ENCODE measurements around the gene NXPE4.
"Not testable (repeated sequence)": the region's sequence is repeated elsewhere in the genome, so short reads cannot be mapped to it uniquely, and the experiment has no call there.

NXPE4 gene

DNA sequence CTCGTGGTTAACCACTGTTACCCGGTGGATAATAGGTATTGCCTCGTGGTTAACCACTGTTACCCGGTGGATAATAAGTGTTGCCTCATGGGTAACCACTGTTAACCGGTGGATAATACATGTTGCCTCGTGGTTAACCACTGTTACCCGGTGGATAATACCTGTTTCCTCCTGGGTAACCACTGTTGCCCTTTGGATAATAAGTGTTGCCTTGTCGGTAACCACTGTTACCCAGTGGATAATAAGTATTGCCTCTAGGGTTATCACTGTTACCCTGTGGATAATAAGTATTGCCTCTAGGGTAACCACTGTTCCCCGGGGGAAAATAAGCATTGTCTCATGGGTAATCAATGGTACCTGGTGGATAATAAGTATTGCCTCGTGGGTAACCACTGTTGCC, 15.0 kb upstream of the NXPE4 start:
- DNase-seq (ENCODE audit: low read depth): no peak

DNA sequence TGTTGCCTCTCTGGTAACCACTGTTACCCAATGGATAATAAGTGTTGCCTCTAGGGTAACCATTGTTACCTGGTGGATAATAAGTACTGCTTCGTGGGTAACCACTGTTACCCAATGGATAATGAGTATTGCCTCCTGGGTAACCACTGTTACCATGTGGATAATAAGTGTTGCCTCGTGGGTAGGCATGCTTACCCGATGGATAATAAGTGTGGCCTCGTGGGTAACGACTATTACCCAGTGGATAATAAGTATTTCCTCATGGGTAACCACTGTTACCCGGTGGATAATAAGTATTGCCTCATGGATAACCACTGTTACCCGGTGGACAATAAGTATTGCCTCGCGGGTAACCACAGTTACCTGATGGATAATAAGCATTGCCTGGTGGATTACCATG, 13.8 kb upstream of the NXPE4 start:
- no peak for DNase-seq (ENCODE audit: low read depth)

DNA sequence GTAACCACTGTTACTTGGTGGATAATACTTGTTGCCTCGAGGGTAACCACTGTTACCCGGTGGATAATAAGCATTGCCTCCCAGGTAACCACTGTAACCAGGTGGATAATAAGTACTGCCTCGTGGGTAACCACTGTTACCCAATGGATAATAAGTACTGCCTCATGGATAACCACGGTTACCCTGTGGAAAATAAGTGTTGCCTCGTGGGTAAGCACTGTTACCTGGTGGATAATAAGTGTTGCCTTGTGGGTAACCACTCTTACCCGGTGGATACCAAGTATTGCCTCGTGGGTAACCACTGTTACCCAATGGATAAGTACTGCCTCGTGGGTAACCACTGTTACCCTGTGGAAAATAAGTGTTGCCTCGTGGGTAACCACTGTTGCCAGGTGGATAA, 13.0 kb upstream of the NXPE4 start:
- not testable (repeated sequence) for DNase-seq (ENCODE audit: low read depth)

DNA sequence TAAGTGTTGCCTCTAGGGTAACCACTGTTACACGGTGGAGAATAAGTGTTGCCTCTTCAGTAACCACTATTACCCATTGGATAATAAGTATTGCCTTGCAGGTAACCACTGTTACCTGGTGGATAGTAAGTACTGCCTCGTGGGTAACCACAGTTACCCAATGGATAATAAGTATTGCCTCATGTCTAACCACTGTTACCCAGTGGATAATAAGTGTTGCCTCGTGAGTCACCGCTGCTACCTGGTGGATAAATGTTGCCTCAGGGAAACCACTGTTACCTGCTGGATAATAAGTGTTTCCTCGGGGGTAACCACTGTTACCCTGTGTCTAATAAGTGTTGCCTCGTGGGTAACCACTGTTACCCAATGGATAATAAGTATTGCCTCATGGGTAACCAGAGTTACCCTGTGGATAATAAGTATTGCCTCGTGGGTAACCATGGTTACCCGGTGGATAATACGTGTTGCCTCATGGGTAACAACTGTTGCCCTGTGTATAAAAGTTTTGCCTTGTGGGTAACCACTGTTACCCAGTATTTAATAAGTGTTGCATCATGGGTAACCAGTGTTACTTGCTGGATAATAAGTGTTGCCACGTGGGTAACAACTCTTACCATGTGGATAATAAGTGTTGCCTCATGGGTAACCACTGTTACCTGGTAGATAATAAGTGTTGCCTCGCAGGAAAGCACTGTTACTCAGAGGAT, 12.3 kb upstream of the NXPE4 start:
- no peak for DNase-seq (ENCODE audit: low read depth)

DNA sequence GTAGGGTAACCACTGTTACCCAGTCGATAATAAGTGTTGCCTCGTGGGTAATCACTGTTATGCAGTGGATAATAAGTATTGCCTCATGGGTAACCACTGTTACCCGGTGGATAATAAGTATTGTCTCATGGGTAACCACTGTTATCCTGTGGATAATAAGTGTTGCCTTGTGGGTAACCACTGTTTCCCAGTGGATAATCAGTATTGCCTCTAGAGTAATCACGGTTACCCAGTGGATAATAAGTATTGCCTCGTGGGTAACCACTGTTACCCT, 11.2 kb upstream of the NXPE4 start:
- not testable (repeated sequence) for DNase-seq (ENCODE audit: low read depth)

DNA sequence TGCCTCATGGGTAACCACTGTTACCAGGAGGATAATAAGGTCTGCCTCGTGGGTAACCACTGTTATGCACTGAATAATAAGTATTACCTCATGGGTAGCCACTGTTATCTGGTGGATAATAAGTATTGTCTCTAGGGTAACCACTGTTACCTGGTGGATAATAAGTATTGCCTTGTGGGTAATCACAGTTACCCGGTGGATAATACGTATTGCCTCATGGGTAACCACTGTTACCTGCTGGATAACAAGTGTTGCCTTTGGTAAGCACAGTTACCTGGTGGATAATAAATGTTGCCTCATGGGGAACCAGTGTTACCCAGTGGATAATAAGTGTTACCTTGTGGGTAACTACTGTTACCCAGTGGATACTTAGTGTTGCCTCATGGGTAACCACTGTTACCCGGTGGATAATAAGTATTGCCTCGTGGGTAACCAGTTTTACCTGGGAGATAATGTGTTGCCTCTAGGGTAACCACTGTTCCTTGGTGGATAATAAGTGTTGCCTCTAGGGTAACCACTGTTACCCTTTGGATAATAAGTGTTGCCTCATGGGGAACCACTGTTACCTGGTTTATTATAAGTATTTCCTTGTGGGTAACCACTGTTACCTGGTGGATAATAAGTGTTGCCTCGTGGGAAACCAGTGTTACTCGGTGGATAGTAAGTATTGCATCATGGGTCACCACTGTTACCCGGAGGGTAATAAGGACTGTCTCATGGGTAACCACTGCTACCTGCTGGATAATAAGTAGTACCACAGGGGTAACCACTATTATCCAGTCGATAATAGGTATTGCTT, 10.6 kb upstream of the NXPE4 start:
- no peak for DNase-seq (ENCODE audit: low read depth)

DNA sequence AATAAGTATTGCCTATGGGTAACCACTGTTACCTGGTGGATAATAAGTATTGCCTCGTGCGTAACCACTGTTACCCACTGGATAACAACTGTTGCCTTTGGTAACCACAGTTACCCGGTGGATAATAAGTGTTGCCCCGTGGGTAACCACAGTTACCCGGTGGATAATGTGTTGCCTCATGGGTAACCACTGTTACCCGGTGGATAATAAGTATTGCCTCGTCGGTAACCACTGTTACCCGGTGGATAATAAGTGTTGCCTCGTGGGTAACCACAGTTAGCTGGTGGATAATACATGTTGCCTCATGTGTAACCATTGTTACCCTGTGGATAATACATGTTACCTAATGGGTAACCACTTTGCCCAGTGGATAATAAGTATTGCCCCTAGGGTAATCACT, 9.8 kb upstream of the NXPE4 start:
- no peak for DNase-seq (ENCODE audit: low read depth)

DNA sequence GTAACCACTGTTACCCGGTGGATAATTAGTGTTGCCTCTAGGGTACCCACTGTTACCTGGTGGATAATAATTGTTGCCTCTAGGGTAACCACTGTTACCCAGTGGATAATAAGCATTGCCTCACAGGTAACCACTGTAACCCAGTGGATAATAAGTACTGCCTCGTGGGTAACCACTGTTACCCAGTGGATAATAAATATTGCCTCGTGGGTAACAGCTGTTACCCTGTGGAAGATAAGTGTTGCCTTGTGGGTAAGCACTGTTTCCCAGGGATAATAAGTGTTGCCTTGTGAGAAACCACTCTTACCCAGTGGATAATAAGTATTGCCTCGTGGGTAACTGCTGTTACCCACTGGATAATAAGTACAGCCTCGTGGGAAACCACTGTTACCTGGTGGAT, 9.3 kb upstream of the NXPE4 start:
- DNase-seq (ENCODE audit: low read depth): no peak

DNA sequence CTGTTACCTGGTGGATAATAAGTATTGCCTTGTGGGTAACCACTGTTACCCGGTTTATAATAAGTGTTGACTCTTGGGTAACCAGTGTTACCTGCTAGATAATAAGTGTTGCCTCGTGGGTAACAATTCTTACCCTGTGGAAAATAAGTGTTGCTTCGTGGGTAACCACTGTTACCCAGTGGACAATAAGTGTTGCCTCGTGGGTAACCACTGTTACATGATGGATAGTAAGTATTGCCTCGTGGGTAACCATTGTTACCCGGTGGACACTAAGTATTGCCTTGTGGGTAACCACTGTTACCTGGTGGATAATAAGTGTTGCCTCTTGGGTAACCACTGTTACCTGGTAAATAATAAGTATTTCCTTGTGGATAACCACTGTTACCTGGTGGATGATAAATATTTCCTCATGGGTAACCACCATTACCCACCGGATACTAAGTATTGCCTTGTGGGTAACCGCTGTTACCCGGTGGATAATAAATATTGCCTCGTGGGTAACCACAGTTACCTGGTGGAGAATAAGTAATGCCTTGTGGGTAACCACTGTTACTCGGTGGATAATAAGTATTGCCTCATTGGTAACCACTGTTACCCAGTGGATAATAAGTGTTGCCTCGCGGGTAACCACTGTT, 8.7 kb upstream of the NXPE4 start:
- DNase-seq (ENCODE audit: low read depth): no peak

DNA sequence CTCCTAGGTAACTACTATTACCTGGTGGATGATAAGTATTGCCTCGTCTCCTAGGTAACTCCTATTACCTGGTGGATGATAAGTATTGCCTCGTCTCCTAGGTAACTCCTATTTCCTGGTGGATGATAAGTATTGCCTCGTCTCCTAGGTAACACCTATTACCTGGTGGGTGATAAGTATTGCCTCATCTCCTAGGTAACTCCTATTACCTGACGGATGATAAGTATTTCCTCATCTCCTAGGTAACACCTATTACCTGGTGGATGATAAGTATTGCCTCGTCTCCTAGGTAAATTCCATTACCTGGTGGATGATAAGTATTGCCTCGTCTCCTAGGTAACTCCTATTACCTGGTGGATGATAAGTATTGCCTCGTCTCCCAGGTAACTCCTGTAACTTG, 7.6 kb upstream of the NXPE4 start:
- not testable (repeated sequence) for DNase-seq (ENCODE audit: low read depth)

DNA sequence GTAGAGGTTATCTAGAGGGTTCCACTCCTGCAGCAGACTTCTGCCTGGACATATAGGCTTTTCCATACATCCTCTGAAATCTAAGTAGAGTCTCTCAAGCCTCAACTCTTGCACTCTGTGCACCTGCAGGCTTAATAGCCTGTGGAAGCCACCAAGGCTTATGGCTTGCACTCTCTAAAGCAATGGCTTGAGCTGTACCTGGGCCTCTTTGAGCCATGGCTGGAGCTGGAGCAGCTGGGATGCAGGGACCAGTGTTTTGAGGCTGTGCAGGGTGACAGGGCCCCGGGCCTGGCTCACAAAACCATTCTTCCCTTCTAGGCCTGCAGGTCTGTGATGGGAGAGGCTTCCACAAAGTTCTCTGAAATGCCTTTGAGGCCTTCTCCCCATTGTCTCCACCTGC, 2.9 kb upstream of the NXPE4 start:
- no peak for DNase-seq (ENCODE audit: low read depth)

DNA sequence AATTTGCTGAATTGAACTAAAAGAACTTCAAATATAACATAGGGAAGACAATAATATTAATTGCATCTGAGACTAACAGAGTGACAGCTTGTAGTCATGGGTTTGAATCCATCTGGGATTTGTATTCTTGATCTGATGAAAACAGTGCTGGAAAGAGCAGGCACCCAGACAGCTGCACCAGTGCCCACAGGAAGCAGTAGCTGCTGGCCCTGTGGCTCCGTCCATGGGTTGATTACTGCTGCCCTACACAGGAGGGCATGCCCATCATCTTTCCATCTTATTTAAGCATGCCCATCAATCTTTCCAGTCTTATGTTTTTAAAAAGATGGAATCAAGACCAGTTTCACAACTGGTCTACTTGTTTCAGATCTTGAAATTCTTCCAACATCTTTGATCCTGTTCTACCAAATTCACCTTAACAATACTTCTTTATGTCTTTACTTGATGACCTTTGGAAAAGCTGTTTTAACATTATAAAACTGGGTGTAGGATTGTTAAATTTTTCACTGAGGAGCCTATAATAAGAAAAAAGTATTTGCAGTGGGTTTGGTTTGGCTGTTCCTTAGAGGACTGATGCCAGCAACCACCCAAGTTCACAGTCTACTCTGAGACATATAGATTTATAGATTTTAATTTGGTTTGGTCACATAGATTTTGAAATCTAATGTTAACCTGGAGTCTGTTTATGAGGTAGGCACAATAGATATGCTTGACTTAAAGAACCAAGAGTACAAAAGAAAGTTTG, 761 bp upstream of the NXPE4 start:
- DNase-seq (ENCODE audit: low read depth): no peak

DNA sequence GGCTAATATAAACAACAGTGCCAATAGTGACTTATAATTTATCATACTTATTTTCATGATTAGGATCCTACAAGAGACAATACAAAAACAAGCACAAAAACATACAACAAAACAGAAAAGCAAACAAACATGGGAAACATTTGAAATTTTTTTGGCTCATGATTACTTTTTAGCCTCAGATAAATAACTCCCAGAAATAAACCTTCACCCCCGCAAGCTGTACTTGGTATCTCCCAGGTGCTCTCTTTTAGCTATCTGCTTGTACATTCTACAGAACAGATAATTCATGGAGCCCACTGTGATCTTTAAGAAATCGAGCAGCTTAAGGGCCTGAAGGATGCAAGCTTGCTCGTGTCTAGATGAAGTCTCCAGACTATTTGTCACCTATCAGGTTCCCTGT, 883 bp downstream of the NXPE4 start:
- no peak for DNase-seq (ENCODE audit: low read depth)

DNA sequence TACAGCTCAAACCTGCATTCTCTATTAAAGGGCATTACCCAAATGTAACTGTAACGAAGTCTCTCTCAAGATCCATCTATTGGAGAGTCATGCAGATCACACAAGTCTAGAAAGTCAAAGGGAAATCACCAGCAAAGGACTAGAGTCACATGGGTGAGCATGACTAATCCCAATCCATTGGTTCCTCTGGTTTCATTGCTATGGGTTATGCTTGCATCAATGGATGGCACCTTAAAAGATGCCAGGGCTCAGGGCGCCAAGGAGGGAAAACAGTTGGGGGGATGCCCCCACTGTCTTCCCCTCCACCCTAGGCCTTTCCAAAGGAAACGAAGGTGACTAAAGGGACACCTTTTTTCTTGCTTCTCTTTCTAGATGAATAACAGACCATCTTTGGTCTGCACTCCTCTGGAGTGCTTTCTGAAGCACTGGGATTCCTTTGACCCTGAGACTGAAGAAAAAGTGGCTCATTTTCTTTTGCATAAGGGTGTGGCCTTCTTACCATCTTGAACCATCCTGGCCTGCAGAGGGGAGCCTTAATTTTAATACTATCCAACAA, 8.1 kb downstream of the NXPE4 start:
- no peak for DNase-seq (ENCODE audit: low read depth)

DNA sequence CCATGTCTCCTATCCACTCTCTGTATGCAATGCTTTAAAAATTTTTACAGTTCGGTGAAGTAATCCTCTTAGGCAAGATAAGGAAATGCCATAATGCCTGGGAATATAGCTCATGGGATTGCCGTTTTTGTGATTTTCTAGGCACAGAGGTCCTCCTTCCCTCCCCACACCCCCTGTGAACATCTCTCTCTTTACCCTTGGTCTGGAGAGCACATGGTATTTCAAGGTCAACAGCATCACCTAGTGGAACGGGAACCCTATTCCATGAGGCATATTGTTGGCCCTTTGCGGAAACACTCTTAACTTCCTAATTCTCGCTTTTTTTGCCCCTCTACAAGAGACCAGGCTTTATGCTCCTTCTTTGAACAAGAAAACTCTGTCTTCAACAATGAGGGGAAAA, 8.8 kb downstream of the NXPE4 start:
- no peak for DNase-seq (ENCODE audit: low read depth)

DNA sequence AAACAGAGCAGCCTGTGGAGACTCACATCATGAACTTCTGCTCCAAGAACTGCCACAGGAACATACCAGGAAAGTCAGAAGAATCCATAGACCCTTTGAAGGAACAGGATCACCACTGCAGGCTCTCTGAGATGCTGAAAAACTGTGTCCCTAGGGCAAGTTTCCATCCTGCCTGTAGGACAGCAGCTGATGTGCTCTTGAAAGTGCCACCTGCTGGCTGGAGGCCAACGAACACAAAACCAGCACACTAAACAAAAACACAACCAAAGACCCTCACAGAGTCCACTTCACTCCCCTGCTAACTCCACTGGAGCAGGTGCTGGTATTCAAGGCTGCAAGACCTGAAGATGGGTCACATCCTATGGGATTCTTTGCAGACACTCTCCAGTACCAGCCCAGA, 23.9 kb downstream of the NXPE4 start:
- DNase-seq (ENCODE audit: low read depth): no peak

DNA sequence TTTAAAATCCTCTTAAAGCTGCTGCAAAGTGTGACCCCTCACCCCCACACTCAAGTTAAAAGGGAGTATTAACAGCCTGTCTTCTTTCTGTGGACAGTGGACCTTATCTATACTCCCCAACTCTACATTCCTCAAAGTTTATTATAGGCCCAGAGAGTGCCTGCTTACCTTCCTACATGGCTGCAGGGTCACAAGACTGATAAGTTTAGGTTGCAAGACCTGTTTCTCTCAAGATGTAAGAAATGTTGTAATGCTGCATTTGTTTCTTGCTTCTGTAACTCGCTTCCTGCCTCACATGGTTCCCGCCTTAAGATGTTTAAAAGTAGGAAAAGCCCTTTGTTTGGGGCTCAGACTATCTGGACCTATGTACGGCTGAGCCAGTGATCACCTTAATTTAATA, 25.8 kb downstream of the NXPE4 start:
- DNase-seq (ENCODE audit: low read depth): no peak

DNA sequence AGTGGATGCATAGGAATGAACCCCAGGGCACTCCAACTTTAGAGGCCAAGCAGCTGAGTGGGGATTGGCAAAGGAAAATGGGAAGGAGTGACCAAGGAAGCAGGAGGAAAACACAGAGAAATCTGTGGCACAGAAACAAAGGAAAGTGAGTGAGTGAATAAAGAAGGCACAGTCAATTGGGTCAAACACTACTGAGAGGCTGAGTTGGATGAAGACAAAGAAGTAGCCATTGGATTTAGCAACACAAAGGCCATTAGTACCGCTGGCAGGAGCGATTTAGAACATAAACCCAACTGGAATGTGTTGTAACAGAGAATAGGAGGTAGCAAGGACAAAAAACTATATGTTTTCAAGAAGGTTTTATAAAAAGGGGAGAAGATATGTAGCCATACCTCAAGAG, 29.3 kb downstream of the NXPE4 start:
- no peak for DNase-seq (ENCODE audit: low read depth)

DNA sequence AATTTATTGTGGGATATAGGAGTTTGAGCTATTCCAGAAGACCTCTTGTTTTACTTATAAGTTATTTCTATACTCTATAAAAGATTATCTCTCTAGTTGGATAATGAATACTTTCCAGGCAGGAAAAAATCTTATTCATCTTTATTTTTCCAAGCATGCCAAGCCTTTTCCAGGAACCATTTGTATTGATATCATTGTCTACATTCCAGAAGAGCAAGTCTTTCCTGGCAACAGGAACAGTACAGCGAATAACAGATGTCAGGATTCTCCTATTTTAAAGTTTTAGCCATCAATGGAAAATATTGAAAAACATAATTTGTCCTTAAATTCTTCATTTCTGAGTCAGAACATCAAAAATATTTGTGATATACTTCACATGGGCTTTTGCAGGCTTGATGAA, 30.8 kb downstream of the NXPE4 start:
- no peak for DNase-seq (ENCODE audit: low read depth)

DNA sequence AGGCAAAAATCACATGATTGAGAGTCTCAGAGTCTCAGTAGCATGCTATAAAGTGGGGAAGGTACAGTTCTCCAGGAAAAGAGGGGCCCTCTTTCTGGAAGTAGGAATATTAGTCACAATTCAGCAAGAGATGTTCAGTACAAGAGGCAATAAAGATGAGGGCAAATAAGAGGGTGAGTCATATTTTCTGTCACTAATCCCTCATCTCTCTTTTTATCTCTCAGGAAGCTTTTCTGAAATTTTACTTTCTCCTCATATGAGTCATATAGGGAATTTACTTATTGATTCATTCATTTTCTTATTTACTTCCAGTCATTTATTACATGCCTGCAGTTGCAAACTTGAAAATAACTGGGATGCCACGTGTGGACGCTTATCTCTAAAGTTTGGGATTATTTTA, 32.5 kb downstream of the NXPE4 start:
- peak; percentile 23 for DNase-seq (ENCODE audit: low read depth)

DNA sequence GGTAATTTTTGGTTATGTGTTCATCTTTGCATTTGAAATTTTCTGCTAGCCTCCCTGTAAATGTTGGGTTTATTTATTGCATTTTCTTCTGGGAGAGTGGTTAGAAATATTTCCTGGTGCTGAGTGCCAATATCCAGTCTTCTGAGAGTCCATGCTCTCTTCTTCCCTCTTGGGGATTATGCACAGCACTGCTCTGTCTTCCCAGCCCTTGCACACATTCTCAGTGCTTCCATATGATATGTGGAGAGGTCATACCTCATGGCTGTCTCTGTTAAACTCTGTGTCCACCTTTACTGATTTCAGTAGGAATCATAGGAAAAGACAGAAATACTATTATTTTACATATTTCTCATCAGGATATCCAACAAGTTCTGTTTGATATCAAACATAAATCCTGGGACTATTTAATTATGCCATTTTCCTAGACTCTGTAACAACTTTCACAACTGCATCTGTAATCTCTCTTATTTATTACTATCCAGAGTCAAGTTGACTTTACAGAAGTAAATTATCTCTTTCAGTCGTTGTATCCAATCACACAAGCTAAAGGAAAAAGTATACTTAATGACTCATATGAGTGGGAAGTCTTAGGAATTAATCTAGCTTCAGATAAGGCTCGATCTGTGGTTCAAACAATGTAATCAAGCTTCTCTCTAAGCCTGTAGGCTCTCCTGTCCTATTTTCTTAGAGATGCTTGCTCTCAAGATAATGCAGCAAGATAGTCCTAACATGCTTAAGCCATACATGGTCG, 33.2 kb downstream of the NXPE4 start:
- no peak for DNase-seq (ENCODE audit: low read depth)

Measured in HS-5 (cell line).